NCI-H2196 (cell line): ENCODE results near the gene MRPL2.
"Not testable (repeated sequence)": the region's sequence is repeated elsewhere in the genome, so short reads cannot be mapped to it uniquely, and the experiment has no call there.

Experiments
- DNase-seq: peaks from one replicate; lab custom pipeline; 2025; ENCODE audit not compliant: unreplicated experiment; lab: John Stamatoyannopoulos, UW

The MRPL2 gene

DNA sequence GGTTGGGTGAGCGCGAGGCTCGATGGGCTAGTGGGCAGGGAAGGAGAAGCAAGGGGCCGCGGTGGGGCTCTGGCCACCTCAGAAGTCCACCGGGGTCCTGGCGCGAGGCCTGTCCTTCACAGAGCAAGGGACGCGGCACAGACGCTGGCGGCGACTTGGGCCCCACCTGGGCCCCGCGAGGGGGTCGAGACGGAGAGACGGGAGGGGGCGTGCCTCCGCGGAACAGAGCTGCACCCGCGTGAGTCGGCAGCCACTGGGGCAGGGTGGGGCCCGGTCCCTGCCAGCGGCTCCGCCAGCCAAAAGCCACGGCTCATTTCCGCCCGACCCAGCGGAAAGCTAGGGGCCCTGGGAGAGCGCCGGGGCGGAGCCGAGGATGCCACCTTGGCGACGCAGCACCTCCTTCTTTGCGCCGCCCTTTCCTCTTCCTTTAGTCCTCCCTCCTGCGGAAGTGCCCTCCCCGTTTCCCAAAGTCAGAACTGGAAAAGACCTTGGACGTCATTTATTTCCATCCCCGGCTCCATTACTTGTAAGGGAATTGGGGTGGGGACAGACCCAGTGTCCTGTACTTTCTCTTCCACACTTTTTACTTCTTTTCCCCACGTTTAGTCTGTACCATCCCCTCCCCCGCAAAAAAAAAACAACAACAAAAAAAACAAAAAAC, 5.6 kb downstream of the MRPL2 start, which contains the start of gene CUL7:
TSS of gene CUL7 (minus strand) at position 307 of the 661 bp plus-strand sequence. CDS start 1,063 bp downstream, outside the sequence.
- peak; percentile 95 for DNase-seq

DNA sequence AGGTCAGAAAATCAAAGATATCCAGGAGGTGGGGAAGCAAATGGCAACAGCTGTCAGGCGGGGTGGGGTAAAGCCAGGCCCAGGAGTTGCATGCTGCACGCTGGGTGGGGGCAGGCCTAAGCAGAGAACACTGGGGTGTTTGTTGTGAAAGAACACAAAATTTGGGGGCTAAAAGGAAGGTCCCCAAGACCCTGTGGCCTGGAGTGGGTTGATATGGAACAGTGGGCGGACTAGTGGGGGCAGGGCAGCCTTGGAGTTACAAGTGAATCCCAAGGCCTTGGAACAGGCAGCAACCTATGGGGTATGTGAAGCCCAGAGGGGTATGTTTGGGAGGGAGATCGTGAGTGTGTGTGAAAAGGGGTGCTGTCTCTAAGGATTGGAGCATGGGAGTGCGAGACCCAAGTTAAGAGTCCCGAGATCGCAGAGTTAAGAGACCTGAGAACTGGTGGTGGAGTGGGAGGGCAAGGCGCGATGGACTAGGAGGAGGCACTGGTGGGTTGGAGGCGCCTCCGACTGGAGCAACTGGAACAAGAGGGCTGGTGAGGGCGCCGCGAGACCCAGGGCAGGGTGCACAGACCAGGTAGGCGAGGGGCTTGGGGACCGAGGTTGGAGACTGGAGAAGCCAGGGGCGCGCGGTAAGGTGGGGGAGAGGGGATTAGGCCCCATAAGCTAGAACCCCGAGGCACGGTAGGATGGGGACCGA, 6.2 kb downstream of the MRPL2 start:
- no peak for DNase-seq

DNA sequence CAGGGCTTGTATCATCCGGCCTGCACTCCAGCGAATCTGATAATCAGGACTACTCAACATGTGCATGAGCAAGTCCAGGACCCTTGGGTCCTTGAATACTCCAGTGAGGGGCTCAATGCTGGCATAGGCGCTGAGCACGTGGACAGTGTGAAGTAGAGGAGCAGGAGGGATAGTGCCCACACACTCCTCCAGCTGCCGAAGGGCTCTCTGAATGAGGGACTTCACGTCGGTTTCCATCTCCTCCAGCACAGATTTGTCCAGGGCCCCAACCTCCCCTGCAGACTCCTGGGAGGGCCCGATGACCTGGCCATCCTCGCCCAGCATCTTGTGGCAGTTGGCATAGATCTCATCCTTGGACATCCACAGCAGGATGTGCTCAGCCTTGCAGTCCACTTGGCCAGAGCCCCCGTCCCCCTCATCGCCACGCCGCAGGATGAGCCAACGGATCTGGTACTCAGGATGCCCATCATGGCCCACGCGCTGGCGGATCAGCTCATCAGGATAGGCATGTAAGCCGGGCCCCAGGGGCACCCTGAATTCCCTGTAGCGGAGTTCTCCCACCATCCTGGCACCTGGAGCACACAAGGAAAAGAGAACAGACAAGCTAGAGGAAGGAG, 6.9 kb downstream of the MRPL2 start:
- no peak for DNase-seq

DNA sequence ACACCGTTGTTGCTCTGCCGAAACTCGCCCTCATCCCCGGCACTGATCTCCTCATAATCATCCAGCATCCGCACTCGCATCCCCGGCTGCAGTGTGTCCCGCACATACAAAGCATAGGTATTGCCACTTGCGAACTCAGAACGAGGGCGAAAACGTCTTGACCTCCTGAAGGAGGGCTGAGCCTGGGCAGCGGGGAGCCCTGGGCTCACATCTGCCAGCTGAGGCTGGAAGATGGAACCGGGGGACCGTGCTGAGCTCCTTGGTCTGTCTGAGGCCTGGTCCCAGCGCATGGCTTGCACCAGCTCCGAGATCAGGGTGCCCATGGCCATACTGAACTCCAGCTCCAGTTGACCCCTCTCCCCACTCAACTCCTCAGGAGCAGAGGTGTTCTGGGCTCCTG, 8.3 kb downstream of the MRPL2 start:
- DNase-seq, result no peak

DNA sequence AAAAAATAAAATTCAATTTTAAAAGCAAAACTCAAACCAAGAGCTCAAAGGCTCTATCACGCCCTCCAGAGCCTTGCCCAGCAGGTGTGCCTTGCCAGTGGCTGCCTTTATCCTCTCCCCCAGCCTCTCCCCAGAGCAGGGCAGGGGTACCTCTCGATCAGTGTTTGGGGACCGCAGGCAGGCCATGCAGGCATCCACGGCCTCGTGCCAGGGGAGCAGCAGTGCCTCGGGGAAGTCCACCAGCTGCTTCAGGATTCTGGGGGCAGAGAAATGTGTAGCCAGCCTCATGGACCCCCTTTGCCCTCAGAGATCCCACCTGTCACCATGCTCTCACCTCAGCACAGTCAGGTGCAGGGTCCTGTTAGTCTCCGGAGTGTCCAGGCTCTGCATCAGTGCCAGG, 11.2 kb downstream of the MRPL2 start:
- no peak for DNase-seq

DNA sequence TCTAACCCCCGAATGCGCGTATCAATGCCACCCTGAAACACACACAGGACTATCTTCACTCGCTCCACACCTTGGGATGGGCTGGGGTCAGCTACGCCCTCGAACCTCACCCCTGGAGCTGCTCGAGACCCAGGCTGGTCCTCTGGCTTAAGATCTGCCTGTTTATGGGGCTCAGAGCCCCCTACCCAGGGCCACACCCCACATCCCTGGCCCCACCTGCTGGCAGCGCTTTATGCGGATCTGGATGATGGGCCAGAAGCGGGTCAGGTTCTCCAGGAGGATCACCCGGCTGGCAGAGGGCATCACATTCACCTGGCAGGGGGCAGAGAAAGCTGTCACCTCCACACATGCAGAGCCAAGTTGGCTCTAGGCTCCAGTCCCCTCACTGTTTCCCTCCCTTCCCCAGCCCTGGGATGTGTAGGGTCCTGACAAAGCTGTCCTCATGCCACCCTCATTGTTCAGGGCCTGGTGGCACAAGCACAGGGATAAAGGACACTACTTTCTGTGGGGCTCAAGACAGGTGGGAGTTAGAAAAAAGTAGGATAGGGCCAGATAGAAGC, 13.8 kb downstream of the MRPL2 start:
- DNase-seq, result no peak

DNA sequence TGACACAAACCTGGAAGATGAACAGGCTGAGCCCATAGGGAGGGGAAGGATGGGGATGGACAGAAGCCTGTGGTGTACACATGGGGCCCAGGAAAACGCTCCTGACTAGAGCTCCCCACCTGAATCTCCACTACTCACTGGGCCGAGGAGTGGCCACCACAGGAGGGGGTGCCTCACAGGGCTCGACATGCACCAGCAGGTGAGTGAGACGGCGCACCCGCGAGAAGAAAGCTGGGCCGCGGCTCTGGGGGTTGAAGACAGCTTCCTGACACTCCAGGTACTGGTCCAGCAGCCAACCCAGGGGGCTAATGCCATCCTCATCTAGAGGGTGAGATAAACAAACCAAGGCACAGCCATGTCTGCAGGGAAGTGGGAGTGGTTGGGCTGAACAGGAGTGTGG, 15.9 kb downstream of the MRPL2 start:
- DNase-seq, result no peak

DNA sequence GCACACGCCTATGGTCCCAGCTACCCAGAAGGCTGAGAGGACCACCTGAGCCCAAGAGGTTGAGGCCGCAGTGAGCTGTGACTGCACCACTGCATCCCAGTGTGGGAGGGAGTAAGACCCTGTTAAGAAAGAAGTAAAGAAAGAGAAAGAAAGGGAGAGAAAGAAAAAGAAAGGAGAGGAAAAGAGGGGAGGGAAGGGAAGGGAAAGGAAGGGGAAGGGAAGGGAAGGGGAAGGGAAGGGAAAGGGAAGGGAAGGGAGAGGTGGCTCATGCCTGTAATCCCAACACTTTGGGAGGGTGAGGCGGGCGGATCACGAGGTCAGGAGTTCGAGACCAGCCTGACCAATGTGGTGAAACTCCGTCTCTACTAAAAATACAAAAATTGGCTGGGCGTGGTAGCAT, 17.8 kb downstream of the MRPL2 start:
- DNase-seq, result not testable (repeated sequence)

DNA sequence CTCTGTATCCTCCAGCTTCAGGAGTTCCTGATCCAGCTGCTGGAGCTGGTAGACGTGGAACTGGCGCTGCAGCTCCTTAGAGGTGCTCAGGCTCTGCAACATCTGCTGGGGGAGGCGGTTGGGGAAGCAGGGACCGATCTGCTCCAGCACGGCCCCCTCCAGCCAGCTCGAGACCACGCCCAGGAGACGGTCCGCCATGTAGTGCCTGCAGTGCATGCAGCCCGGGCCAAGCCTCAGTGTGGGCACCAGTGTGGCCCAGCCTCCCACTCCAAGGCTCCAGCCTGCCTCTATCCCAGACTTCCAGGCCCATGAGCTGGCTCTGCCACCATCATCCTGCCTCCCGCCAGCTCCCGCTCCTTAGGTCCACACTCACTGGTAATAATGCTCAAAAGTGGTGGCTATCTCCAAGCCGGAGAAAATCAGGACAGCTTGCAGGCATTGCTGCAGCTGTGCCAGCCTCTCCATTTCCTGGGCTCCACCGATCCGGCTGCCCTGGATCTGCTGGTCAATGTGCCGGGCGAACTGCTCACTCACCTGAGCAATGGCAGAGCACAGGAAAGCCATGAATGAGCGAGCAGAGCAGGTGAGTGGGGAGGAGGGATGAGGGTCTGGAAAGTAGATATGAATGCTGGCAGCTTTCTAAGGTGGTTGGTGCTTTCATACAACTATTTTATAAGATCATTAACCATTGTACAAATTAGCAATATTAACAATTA, 18.5 kb downstream of the MRPL2 start:
- no peak for DNase-seq

DNA sequence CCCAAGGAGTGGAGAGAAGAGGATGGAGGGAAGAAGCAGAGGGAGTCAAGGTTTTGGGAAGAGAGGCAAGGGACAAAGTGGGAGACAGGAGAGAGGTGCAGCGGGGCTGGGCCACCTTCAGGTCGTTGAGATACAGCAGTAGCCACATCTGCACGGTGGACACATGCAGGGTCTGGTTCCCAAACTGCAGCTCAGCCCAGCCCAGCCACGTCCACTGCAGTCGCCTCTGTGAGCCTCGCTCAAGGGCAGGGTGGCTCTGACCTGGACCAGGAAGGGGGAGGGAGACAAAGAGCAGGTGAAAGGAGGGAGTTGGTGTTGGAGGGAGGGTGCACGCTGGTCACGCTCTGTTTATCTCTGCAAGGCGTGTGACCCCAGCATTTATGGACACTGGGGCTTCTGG, 20.5 kb downstream of the MRPL2 start:
- DNase-seq, result no peak

DNA sequence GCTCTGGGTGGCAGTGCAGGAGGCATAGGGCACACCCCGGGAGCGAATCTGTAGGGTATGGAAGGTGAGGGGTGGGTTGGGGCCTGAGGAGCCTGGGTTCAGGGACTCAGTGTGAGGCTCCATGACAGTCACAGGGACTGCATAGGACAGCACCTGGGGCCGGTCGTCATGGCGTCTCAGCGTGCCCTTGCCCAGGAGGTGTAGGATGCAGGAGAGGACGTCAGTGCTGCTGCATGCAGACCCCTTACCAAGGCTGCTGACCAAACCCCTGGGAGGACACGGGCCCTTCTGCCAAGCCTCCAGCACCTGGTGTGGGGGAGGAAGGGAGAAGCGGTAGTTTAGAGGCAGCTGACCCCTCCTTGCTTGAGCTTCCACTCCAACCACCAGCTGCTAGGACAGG, 21.5 kb downstream of the MRPL2 start:
- no peak for DNase-seq

DNA sequence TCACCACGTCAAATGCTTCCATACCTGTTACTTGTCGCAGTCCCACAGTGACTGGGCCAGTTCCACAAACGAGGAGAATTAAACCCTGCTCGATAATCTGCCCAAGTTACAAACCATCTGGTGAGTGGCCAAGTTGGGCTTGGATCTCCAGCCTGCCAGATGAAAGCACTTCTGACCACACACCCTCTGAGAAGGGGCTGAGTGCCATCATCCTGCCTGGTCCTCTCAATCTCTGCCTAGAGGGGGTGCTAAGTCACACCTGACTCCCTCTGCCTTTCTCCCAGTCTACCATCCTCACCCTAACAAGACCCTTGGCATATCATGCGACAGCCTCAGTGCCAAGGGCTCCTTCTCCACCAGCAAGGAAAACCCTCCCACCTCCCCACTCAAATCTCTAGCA, 22.0 kb downstream of the MRPL2 start:
- DNase-seq, result no peak

DNA sequence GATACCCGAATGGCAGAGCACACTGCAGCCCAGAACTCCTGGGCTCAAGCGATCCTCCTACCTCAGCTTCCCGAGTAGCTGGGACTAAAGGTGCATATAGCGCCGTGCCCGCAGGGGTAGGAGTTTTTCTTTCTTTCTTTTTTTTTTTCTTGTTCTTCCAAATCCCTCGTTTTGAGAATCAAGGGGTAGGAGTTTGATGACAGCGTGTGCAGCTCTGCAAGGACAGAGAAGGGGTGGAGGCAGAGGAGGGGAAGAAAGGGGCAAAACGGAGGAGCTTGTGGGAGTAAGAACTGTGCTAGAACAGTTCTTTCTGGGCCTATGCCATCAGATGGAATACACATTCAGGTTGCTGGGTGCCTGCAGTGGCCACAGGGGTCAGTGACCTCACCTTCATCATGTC, 22.5 kb downstream of the MRPL2 start:
- DNase-seq, result no peak

DNA sequence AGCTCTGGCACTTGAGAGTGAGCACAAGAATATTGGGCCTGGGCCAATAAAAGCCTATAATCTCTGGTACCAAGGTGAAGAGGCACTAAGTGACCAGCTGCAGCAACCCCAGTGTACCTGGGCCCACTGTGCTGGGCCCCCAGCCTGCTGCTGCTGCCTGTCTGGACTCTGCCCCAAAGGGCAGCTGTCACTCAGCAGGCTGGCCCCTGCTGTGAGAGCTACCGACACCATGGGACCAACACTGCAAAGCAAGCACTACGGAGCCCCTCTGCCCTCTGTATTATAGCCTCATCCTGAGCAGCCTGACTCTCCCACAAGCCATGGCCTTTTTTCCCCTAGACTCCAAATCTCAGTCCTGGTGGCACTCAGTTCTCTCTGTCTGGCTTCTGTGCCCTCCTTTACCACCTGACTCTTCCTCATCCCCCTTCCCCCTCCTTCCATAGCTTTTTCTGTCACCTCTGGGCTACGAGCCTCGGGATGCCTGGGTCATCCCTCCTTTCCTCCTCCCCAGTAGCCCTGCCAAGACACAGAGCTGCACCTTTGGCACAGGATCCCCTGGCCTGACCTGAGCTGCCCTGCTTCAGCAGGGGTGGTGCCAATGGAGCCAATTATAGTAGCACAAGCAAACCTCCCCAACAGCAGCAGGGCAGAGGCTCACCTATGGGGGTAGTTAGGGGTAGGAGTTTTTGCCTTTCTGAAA, 23.6 kb downstream of the MRPL2 start:
- no peak for DNase-seq

DNA sequence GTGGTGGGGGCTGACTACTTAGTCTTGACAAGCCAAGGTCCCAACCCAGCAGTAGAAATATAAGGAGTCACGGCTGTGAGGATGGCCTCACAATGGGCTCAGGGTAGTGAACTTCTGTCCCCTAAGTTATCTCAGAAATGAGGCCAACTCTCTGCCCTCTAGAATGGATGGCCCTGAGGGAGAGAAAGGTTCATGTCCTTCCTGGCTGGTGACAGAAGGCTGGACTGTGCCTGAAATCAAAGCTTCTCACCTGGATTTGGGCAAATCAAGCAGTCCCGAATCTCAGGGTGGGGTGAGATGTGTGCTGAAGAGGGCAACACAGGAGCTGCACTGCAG, 25.1 kb downstream of the MRPL2 start:
- no peak for DNase-seq

DNA sequence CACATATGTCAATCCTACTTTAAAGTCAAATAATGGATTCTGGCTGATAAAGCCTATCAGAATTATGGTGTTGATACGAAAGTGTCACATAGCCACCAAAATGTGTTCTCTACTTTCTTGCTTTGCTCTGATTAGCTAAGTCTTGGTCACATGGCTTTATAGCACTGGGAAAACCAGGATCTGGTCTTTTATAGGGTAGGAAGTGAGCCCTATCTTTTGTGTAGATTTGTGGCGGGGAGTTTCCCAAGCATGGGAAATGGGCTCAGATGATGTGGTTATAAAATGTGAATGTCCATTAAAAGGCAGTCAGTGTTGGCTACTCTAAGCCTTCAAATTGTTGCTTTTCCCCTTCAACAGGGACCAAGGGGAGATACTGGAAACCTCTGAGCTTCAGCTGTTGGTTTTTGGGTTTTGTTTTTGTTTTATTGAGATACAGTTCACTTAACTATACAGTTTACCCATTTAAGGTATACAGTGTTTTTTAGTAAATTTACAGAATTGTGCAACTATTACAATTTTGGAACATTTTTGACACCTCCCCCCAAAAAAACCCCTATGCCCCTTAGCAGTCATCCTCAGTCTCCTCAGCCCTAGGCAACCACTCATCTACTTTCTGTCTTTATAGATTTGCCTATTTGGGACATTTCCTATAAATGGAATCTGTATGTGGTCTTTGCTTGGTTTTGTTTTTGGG, 25.6 kb downstream of the MRPL2 start:
- no peak for DNase-seq

DNA sequence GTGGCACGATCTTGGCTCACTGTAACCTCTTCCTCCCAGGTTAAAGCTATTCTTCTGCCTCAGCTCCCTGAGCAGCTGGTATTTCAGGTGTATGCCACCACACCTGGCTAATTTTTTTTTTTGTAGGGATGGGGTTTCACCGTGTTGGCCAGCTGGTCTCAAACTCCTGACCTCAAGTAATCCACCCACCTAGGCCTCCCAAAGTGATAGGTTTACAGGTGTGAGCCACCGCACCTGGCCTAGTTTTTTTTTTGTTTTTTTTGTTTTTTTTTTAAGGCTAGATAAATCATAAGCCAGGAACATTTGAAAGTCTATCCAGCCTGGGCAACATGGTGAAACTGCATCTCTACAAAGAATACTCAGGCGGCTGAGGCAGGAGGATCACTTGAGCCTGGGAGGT, 26.9 kb downstream of the MRPL2 start:
- DNase-seq, result no peak

DNA sequence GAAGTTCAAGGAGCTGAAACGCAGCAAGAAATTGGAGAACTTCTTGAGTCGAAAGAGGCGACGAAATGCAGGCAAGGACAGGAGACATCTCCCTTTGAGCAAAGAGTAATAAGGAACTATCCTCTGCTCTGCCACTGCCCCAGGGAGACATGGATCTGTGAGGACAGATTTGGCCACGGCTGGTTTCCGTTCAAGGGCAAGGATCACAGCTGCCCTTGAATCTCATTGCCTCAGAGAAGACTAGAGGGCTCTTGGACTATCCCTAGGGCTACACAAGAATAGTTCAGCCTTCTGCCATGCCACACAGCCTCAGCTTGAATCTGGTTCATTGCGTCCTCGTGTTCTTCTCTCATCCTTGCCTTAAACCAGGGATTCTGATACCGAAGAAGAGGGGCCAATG, 30.1 kb downstream of the MRPL2 start:
- DNase-seq, result no peak

DNA sequence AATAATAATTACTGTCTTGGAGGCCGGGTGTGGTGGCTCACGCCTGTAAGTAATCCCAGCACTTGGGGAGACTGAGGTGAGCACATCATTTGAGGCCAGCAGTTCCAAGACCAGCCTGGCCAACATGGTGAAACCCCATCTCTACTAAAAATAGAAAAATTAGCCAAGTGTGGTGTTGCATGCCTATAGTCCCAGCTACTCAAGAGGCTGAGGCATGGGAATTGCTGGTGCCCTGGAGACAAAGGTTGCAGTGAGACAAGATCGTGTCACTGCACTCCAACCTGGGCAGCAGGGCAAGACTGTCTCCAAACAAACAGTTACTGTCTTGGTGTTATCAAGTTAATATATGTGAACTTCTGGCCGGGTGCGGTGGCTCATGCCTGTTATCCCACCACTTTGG, 32.9 kb downstream of the MRPL2 start:
- no peak for DNase-seq

DNA sequence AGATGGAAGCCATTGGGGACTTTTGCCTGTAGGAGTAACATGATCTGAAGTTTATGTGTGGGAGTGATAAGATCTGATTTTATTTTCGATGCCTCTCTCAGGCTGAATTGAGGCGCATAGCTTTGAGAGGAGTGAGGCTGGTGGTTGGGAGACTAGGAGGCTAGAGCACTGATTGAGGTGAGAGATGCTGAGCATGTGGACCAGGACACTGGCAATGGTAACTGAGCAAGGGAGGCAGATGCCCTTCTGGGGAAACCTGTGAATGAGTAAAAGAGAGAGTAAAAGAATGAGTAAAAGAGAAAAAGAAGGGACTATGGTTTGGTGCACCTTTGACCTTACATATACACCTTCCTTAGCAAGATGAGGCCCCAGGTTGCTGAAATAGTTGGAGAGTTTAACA, 34.8 kb downstream of the MRPL2 start:
- no peak for DNase-seq
